Measurements from ENCODE around the gene ZNF497. TPM values are rescaled to one million over a fixed set of nuclear protein-coding genes. Genes with fewer than 3 reads are reported as not detected.

The ZNF497 gene
- total and polyA plus RNA-seq, 2 of the 13 experiments (the other 11 are each of a cell fraction or from before 2014, with no cell fraction given) = 1.5 to 1.9 TPM

GRCh38 chr19:58408152-58409009 lies 45.8 kb upstream of the ZNF497 start, which contains the start of gene ZNF584 (continued):
- TF ChIP-seq ARID4A (CRISPR knock-in tag; IDR thresholded peaks at IDR 0.05; ENCODE audit: borderline replicate concordance) (peak; percentile 93), ZNF552 (CRISPR knock-in tag; IDR thresholded peaks at IDR 0.05; ENCODE audit: borderline replicate concordance) (no peak), ELF1 (CRISPR knock-in tag; IDR thresholded peaks at IDR 0.05) (peak; percentile 87), ZNF816 (CRISPR knock-in tag; IDR thresholded peaks at IDR 0.05; ENCODE audit: borderline replicate concordance) (peak; percentile 82; the same call in 1 of the 2 replicates), RFX1 (IDR thresholded peaks at IDR 0.05) (peak; percentile 89), ZFP36L1 (CRISPR knock-in tag; IDR thresholded peaks at IDR 0.05) (no peak), ZNF264 (CRISPR knock-in tag; IDR thresholded peaks at IDR 0.05) (no peak), ZNF274 (CRISPR knock-in tag; IDR thresholded peaks at IDR 0.05) (no peak), SSRP1 (CRISPR knock-in tag; IDR thresholded peaks at IDR 0.05) (no peak), MBNL3 (CRISPR knock-in tag; conservative IDR thresholded peaks at IDR 0.05) (no peak), ZNF382 (CRISPR knock-in tag; IDR thresholded peaks at IDR 0.05; ENCODE audit: borderline replicate concordance) (no peak), SKIL (CRISPR knock-in tag; IDR thresholded peaks at IDR 0.05; ENCODE audit: borderline replicate concordance) (no peak), SOX13 (IDR thresholded peaks at IDR 0.05) (no peak), SOX13 (CRISPR knock-in tag; conservative IDR thresholded peaks at IDR 0.05 in 1 of 2, IDR thresholded peaks at IDR 0.05 in 1 of 2) (no peak; a peak in 1 of 4 replicates), PATZ1 (CRISPR knock-in tag; IDR thresholded peaks at IDR 0.05) (no peak; the same call in 1 of the 2 replicates), KDM4B (CRISPR knock-in tag; IDR thresholded peaks at IDR 0.05) (no peak), KLF15 (CRISPR knock-in tag; IDR thresholded peaks at IDR 0.05; ENCODE audit: borderline replicate concordance) (peak; percentile 36; the same call in 1 of the 2 replicates), HNRNPH1 (optimal IDR thresholded peaks at IDR 0.05; ENCODE audit: low read depth, low read length) (peak; percentile 87), ZC3H4 (CRISPR knock-in tag; IDR thresholded peaks at IDR 0.05; ENCODE audit: borderline replicate concordance) (no peak)
- TF ChIP-seq, protein P1, sequence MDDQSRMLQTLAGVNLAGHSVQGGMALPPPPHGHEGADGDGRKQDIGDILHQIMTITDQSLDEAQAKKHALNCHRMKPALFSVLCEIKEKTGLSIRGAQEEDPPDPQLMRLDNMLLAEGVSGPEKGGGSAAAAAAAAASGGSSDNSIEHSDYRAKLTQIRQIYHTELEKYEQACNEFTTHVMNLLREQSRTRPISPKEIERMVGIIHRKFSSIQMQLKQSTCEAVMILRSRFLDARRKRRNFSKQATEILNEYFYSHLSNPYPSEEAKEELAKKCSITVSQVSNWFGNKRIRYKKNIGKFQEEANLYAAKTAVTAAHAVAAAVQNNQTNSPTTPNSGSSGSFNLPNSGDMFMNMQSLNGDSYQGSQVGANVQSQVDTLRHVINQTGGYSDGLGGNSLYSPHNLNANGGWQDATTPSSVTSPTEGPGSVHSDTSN (CRISPR knock-in tag; IDR thresholded peaks at IDR 0.05; ENCODE audit: borderline replicate concordance) = no peak
